ENCODE data around the gene PLCE1. TPM values are rescaled to one million over a fixed set of nuclear protein-coding genes. Genes with fewer than 3 reads are reported as not detected.

Gene PLCE1
- polyA plus RNA-seq, 1 donor (not counting 4 experiments of a cell fraction or from before 2014, with no cell fraction given) = 0.01 TPM

GRCh38 chr10:94042834-94043175 lies 49.1 kb downstream of the PLCE1 start:
- Histone ChIP-seq H3K9ac (ENCODE audit: control insufficient read depth, extremely low read depth, insufficient read depth, low read length) (no peak overlapping the region), H3K9me1 (ENCODE audit: control insufficient read depth, extremely low read depth, insufficient read depth, low read length) (no peaks in the 10 kb centered on the region), H3K9me3 (ENCODE audit: control insufficient read depth, low read depth, low read length) (no peaks in the 10 kb centered on the region), H3K4me2 (ENCODE audit: control insufficient read depth, extremely low read depth, insufficient read depth, low read depth, low read length) (no peak overlapping the region), H3K36me3 (ENCODE audit: control insufficient read depth in 2 of 2, extremely low read depth in 1 of 2, insufficient read depth in 2 of 2, low read length in 2 of 2) (no peaks in the 10 kb centered on the region), H4K20me1 (ENCODE audit: control insufficient read depth, extremely low read depth, insufficient read depth, low read length) (no peaks in the 10 kb centered on the region), H3K27ac (ENCODE audit: control insufficient read depth, insufficient read depth, low read length) (no peak overlapping the region), H2AFZ (ENCODE audit: control insufficient read depth, low read length) (no peak overlapping the region), H3K27me3 (ENCODE audit: control insufficient read depth, extremely low read depth, insufficient read depth, low read length) (no peaks in the 10 kb centered on the region), H3K4me1 (ENCODE audit: control insufficient read depth, extremely low read depth, insufficient read depth, low read length) (no peaks in the 10 kb centered on the region), H3K79me2 (ENCODE audit: control insufficient read depth, insufficient read depth, low read length) (no peaks in the 10 kb centered on the region), H3K4me3 (ENCODE audit: control insufficient read depth in 2 of 3, extremely low read depth in 1 of 3, insufficient read depth in 2 of 3, low read depth in 1 of 3, low read length in 3 of 3) (no peak overlapping the region)
- dilution Hi-C loops (cut with MboI; ENCODE audit: extremely low pct_ligation_motif_present, low sequenced_read_pairs) = no loop called here
- FAIRE-seq = no peak
- TF ChIP-seq EZH2 (IDR thresholded peaks at IDR 0.05; ENCODE audit: low read length) = no peak
- no peak for TF ChIP-seq CTCF (optimal IDR thresholded peaks at IDR 0.05 in 1 of 3, IDR thresholded peaks at IDR 0.05 in 1 of 3, conservative IDR thresholded peaks at IDR 0.05 in 1 of 3; ENCODE audit: extremely low read depth in 1 of 3, insufficient read depth in 2 of 3, low read length in 3 of 3)
- no peak for DNase-seq (ENCODE audit: low read depth, low spot score)

Other genes with a start within 250 kb of the PLCE1 start
- not detected in 3 replicates for gene LGI1, start 236.0 kb upstream of the PLCE1 start, polyA plus RNA-seq
- 3.8 to 5.9 TPM (median 4.7 TPM) in 3 replicates for gene SLC35G1, start 100.0 kb upstream of the PLCE1 start, polyA plus RNA-seq